Neuron (in vitro differentiated cells): Measurements from ENCODE around the gene CCNL1.

Experiments used
- H2AFZ ChIP-seq: one replicate; pipeline ENCODE4 v1.6.1; 2013; ENCODE audit warnings: low read depth, mild to moderate bottlenecking, inconsistent platforms, low read length, moderate library complexity
- H3K27me3 ChIP-seq: one replicate; pipeline ENCODE4 v1.6.1; 2013; ENCODE audit warnings: low read length; ENCODE audit not compliant: insufficient read depth
- H3K36me3 ChIP-seq: one replicate; pipeline ENCODE4 v1.6.1; 2013; ENCODE audit warnings: low read length; ENCODE audit not compliant: insufficient read depth
- H3K4me1 ChIP-seq: one replicate; pipeline ENCODE4 v1.6.1; 2013; ENCODE audit warnings: low read length; ENCODE audit not compliant: insufficient read depth
- H3K4me3 ChIP-seq: 2 replicates; pipeline ENCODE4 v1.5.1; 2013; ENCODE audit warnings: mild to moderate bottlenecking, low read length, moderate library complexity
- H3K9me3 ChIP-seq: one replicate; pipeline ENCODE4 v1.6.1; 2013; ENCODE audit warnings: low read length

Gene CCNL1

DNA sequence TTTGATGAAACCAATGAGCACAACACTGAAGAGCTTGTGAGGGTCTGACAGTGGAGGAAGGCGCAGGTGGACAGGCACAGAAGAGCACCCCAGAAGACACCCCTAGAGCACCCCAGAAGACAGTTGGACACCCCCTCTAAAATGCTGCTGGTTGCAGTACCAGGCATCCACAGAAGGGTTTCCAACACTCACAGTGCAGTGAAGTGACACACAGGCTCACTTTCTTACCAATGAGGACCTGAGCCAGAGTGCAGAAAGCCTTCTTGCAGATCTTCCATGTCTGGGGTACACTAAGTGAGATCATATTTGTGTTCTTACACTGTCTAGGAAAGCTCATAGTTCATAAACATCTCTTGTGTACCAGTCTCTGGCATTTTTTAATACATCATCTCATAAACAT is 27.6 kb downstream of the CCNL1 start:
- no peak overlapping the region for H2AFZ ChIP-seq
- H3K9me3 ChIP-seq, result no peaks in the 10 kb centered on the region
- peaks cover 17% of the 10 kb centered on the region for H3K4me1 ChIP-seq
- no peak overlapping the region for H3K4me3 ChIP-seq
- no peaks in the 10 kb centered on the region for H3K36me3 ChIP-seq
- no peaks in the 10 kb centered on the region for H3K27me3 ChIP-seq

GRCh38 chr3:157131861-157132260 is 28.1 kb downstream of the CCNL1 start:
- Histone ChIP-seq H3K9me3 (no peaks in the 10 kb centered on the region), H3K4me3 (no peak overlapping the region), H3K4me1 (peaks cover 17% of the 10 kb centered on the region), H2AFZ (no peak overlapping the region), H3K36me3 (no peaks in the 10 kb centered on the region), H3K27me3 (no peaks in the 10 kb centered on the region)

- Histone ChIP-seq H3K4me1 (peaks cover 17% of the 10 kb centered on the region), H3K27me3 (no peaks in the 10 kb centered on the region), H2AFZ (peak overlapping the region; percentile 75), H3K36me3 (no peaks in the 10 kb centered on the region), H3K4me3 (peak overlapping the region; percentile 12), H3K9me3 (no peaks in the 10 kb centered on the region)
Observed at GRCh38 chr3:157130467-157131251, 29.3 kb downstream of the CCNL1 start.

GRCh38 chr3:157129803-157130466 is 30.0 kb downstream of the CCNL1 start:
- Histone ChIP-seq H3K9me3 (no peaks in the 10 kb centered on the region), H2AFZ (peak overlapping the region; percentile 75), H3K27me3 (no peaks in the 10 kb centered on the region), H3K4me1 (peaks cover 13% of the 10 kb centered on the region), H3K36me3 (no peaks in the 10 kb centered on the region), H3K4me3 (peak overlapping the region; percentile 12)

DNA sequence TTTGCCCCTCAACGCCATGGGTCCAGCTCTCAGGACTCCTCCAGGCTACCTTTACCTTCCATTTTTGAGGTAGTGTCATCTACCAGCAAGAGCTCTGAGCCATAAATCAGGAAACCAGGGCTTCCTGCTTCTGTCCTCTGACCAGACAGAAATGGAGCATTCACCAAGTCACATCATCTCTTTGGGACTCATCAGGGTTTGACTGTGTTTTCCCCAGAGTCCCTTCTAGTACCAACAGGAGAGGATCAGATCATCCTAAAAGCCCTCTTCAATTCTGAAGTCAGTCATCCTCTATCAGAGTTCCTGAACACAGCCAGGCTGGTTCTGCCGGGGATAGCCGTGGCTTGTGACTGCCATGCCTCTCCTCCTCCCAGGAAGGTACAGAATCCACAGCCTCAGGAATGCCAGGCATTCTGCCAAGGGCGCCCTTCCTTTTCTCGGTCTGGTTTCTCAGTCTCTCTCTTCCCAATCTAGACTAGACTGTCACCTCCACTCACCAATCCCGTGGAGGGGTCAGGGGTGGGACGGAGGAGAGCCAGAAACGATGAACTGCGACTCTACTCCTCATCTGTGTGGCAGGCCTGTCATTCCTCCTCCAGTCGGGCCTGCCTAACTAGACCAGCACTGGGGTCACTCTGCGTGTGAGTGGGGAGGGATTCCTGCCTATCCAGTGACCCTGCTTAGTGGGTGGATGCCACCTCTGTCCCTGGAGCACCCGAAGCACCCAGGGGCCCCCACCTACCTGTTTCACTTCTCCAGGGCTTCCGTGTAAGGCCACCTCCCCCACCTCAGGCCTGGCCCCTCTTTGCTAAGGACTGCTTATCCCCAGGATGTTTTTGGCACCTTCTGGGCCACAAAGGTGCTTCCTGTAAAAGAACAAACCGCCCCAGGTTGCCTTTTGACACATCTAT is 30.9 kb downstream of the CCNL1 start:
- H3K4me3 ChIP-seq, result no peak overlapping the region
- no peaks in the 10 kb centered on the region for H3K9me3 ChIP-seq
- peaks cover 3% of the 10 kb centered on the region for H3K27me3 ChIP-seq
- no peak overlapping the region for H2AFZ ChIP-seq
- H3K36me3 ChIP-seq, result no peaks in the 10 kb centered on the region
- peaks cover 9% of the 10 kb centered on the region for H3K4me1 ChIP-seq

- Histone ChIP-seq H3K9me3 (no peaks in the 10 kb centered on the region), H3K27me3 (peaks cover 6% of the 10 kb centered on the region), H3K36me3 (no peaks in the 10 kb centered on the region), H3K4me3 (no peak overlapping the region), H2AFZ (no peak overlapping the region), H3K4me1 (peaks cover 9% of the 10 kb centered on the region)
Observed at GRCh38 chr3:157127831-157128767, 31.8 kb downstream of the CCNL1 start.

- no peaks in the 10 kb centered on the region for H3K9me3 ChIP-seq
- no peaks in the 10 kb centered on the region for H3K36me3 ChIP-seq
- no peak overlapping the region for H2AFZ ChIP-seq
- H3K4me3 ChIP-seq, result no peak overlapping the region
- H3K27me3 ChIP-seq, result peaks cover 6% of the 10 kb centered on the region
- H3K4me1 ChIP-seq, result peaks cover 9% of the 10 kb centered on the region
Observed at GRCh38 chr3:157127268-157127667, 32.7 kb downstream of the CCNL1 start.

DNA sequence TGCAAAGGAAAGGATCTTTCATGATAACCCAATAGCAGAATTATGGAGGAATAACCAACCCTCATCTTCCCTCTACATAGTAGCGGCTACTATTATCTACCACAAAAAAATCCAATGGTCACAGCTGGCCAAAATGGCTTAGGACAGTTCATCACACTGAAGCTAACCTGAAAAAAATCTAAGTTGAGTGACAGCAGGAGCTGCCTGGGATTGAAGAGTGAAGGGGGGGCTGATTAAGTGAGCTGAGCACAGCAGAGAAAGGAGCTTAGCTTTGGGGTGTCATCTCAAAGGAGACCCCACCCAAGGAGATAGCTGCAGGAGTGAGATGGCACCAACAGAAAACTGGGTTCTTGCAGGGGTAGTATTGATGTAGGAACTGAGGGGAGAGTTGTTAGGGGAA is 33.6 kb downstream of the CCNL1 start:
- H3K4me1 ChIP-seq, result peaks cover 9% of the 10 kb centered on the region

GRCh38 chr3:157125101-157125500 is 34.8 kb downstream of the CCNL1 start:
- Histone ChIP-seq H3K27me3 (peaks cover 6% of the 10 kb centered on the region), H3K4me3 (no peak overlapping the region), H3K9me3 (no peaks in the 10 kb centered on the region), H2AFZ (no peak overlapping the region), H3K4me1 (peaks cover 5% of the 10 kb centered on the region), H3K36me3 (no peaks in the 10 kb centered on the region)

More for the DNA sequence above, 33.6 kb downstream of the CCNL1 start:
- H3K9me3 ChIP-seq, result no peaks in the 10 kb centered on the region
- no peak overlapping the region for H2AFZ ChIP-seq
- peaks cover 6% of the 10 kb centered on the region for H3K27me3 ChIP-seq
- no peaks in the 10 kb centered on the region for H3K36me3 ChIP-seq
- H3K4me3 ChIP-seq, result no peak overlapping the region

DNA sequence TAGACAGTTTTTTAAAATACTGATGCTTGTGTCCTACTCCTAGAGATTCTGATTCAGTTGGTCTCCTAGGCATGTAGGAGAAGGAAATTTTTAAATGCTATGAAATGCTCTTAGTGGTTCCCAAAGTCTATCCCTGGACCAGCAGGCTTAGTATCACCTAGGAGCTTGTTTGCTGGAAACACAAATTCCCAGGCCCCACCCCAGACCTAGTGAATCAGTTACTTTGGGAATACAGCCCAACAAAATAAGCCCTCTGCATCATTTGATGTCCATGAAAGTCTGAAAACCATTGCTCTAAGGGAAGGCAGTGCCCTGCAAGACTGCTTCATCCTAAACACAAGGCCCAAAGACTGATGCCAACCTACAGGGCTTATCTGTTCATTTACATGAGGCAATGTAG is 36.3 kb downstream of the CCNL1 start:
- Histone ChIP-seq H3K4me3 (no peak overlapping the region), H3K4me1 (no peaks in the 10 kb centered on the region), H3K36me3 (no peaks in the 10 kb centered on the region), H3K27me3 (peaks cover 6% of the 10 kb centered on the region), H3K9me3 (no peaks in the 10 kb centered on the region), H2AFZ (no peak overlapping the region)

- H3K9me3 ChIP-seq, result no peaks in the 10 kb centered on the region
- peaks cover 6% of the 10 kb centered on the region for H3K27me3 ChIP-seq
- no peaks in the 10 kb centered on the region for H3K4me1 ChIP-seq
- no peaks in the 10 kb centered on the region for H3K36me3 ChIP-seq
- no peak overlapping the region for H3K4me3 ChIP-seq
- H2AFZ ChIP-seq, result no peak overlapping the region
Observed at GRCh38 chr3:157122832-157123427, 37.0 kb downstream of the CCNL1 start.

GRCh38 chr3:157122116-157122515 is 37.8 kb downstream of the CCNL1 start:
- H2AFZ ChIP-seq, result no peak overlapping the region
- no peak overlapping the region for H3K4me3 ChIP-seq
- no peaks in the 10 kb centered on the region for H3K4me1 ChIP-seq
- H3K36me3 ChIP-seq, result no peaks in the 10 kb centered on the region
- no peaks in the 10 kb centered on the region for H3K9me3 ChIP-seq
- H3K27me3 ChIP-seq, result peaks cover 6% of the 10 kb centered on the region
